Middle frontal gyrus (tissue), 1 donor: Measurements from ENCODE around the gene LPIN1.

Experiments
- DNase-seq: peaks from one replicate; pipeline ENCODE4 v3.0.0-alpha.2; 2015; ENCODE audit warnings: low spot score; ENCODE audit errors: extremely low spot score

The LPIN1 gene

GRCh38 chr2:11864724-11865123, 118.3 kb downstream of the LPIN1 start:
- DNase-seq, result no peak

GRCh38 chr2:11865378-11865777, 118.9 kb downstream of the LPIN1 start:
- DNase-seq, result no peak

- DNase-seq, result no peak
Measured at GRCh38 chr2:11865805-11866204, 119.4 kb downstream of the LPIN1 start.

GRCh38 chr2:11866358-11867335, 120.2 kb downstream of the LPIN1 start:
- no peak for DNase-seq

GRCh38 chr2:11867926-11868325, 121.5 kb downstream of the LPIN1 start:
- DNase-seq, result no peak

- DNase-seq, result no peak
Measured at GRCh38 chr2:11869391-11869991, 123.1 kb downstream of the LPIN1 start.

- DNase-seq, result no peak
Measured at GRCh38 chr2:11870064-11870463, 123.6 kb downstream of the LPIN1 start.

GRCh38 chr2:11870584-11870983, 124.2 kb downstream of the LPIN1 start:
- no peak for DNase-seq

- DNase-seq, result no peak
Measured at GRCh38 chr2:11871421-11871820, 125.0 kb downstream of the LPIN1 start.

GRCh38 chr2:11872247-11872947, 126.0 kb downstream of the LPIN1 start:
- no peak for DNase-seq

GRCh38 chr2:11872948-11873269, 126.5 kb downstream of the LPIN1 start:
- DNase-seq, result no peak

GRCh38 chr2:11873356-11874154, 127.1 kb downstream of the LPIN1 start:
- no peak for DNase-seq

GRCh38 chr2:11874861-11875260, 128.4 kb downstream of the LPIN1 start:
- no peak for DNase-seq

GRCh38 chr2:11875481-11875880, 129.0 kb downstream of the LPIN1 start:
- no peak for DNase-seq

GRCh38 chr2:11876436-11876835, 130.0 kb downstream of the LPIN1 start:
- no peak for DNase-seq

- DNase-seq, result no peak
Measured at GRCh38 chr2:11876889-11877288, 130.5 kb downstream of the LPIN1 start.
